Breast epithelium (tissue), 3 donors: Measurements from ENCODE around the gene PTPRK.

ENCODE experiments used
- POLR2A ChIP-seq: fragments of 450-650 bp; IDR thresholded peaks from one replicate; pipeline ENCODE4 v1.6.1; 2016; ENCODE audit warnings: antibody characterized with exemption, mild to moderate bottlenecking, moderate library complexity
- POLR2AphosphoS5 ChIP-seq, 3 donors: sonication (generic); formaldehyde crosslinking; IDR thresholded peaks; one replicate each; pipeline ENCODE4 v1.6.1; 2017; ENCODE audit warnings: antibody characterized with exemption in 3 of 3
- TF ChIP-seq, protein P1 (sequence below), 3 donors: fragments of 450-650 bp; IDR thresholded peaks; one replicate each; pipeline ENCODE4 v1.5.1; 2016 to 2017; ENCODE audit warnings: antibody characterized with exemption in 3 of 3, mild to moderate bottlenecking in 3 of 3, moderate library complexity in 3 of 3

DNA sequence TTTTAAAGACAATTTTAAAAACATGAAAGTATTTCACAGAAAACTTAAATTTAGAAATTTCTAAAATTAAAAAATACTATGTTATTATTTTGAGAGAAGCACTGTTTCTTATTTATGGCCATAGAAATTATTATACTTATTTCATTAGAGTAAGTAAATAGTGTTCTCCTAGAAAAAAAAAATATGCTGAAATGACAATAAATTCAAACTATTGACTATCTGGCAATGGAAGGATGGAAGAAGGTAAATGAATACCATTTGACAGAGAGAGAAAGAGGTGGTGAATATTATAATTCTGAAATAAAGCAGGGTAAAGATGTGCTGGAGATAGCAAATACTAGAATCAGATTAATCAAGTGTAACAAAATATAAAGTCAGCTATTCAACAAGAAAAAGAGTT lies 294.8 kb downstream of the PTPRK start:
- TF ChIP-seq POLR2A = no peak
- TF ChIP-seq, protein P1, sequence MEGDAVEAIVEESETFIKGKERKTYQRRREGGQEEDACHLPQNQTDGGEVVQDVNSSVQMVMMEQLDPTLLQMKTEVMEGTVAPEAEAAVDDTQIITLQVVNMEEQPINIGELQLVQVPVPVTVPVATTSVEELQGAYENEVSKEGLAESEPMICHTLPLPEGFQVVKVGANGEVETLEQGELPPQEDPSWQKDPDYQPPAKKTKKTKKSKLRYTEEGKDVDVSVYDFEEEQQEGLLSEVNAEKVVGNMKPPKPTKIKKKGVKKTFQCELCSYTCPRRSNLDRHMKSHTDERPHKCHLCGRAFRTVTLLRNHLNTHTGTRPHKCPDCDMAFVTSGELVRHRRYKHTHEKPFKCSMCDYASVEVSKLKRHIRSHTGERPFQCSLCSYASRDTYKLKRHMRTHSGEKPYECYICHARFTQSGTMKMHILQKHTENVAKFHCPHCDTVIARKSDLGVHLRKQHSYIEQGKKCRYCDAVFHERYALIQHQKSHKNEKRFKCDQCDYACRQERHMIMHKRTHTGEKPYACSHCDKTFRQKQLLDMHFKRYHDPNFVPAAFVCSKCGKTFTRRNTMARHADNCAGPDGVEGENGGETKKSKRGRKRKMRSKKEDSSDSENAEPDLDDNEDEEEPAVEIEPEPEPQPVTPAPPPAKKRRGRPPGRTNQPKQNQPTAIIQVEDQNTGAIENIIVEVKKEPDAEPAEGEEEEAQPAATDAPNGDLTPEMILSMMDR (IDR thresholded peaks at IDR 0.05) = no peak
- TF ChIP-seq POLR2AphosphoS5 (IDR thresholded peaks at IDR 0.05) = no peak
